DMS79 treated with DMSO at 0.1 percent for 48 hours (cell line): ENCODE results near the gene SPOCK1.

Experiments
- DNase-seq: peaks from one replicate; lab custom pipeline; 2025; lab: John Stamatoyannopoulos, UW

SPOCK1 gene

GRCh38 chr5:137492331-137492730, 6.8 kb downstream of the SPOCK1 start:
- DNase-seq: no peak

GRCh38 chr5:137491121-137491520, 8.0 kb downstream of the SPOCK1 start:
- DNase-seq: no peak

GRCh38 chr5:137490591-137490990, 8.5 kb downstream of the SPOCK1 start:
- no peak for DNase-seq

- DNase-seq: no peak
Measured at GRCh38 chr5:137488974-137489373, 10.2 kb downstream of the SPOCK1 start.

GRCh38 chr5:137488516-137488915, 10.6 kb downstream of the SPOCK1 start:
- DNase-seq: peak; percentile 15

GRCh38 chr5:137487600-137487999, 11.5 kb downstream of the SPOCK1 start:
- DNase-seq: no peak

- no peak for DNase-seq
Measured at GRCh38 chr5:137486707-137487106, 12.4 kb downstream of the SPOCK1 start.

- peak; percentile 54 for DNase-seq
Measured at GRCh38 chr5:137481596-137481995, 17.5 kb downstream of the SPOCK1 start.

GRCh38 chr5:137478043-137478442, 21.1 kb downstream of the SPOCK1 start:
- no peak for DNase-seq

- no peak for DNase-seq
Measured at GRCh38 chr5:137470921-137471220, 28.3 kb downstream of the SPOCK1 start.

GRCh38 chr5:137470111-137470920, 28.8 kb downstream of the SPOCK1 start:
- no peak for DNase-seq

GRCh38 chr5:137466889-137467288, 32.2 kb downstream of the SPOCK1 start:
- DNase-seq: peak; percentile 1

- no peak for DNase-seq
Measured at GRCh38 chr5:137465930-137466329, 33.2 kb downstream of the SPOCK1 start.

- DNase-seq: no peak
Measured at GRCh38 chr5:137462816-137463520, 36.2 kb downstream of the SPOCK1 start.

GRCh38 chr5:137462265-137462590, 36.9 kb downstream of the SPOCK1 start:
- DNase-seq: no peak

- DNase-seq: no peak
Measured at GRCh38 chr5:137461391-137462264, 37.5 kb downstream of the SPOCK1 start.

GRCh38 chr5:137454671-137455070, 44.5 kb downstream of the SPOCK1 start:
- no peak for DNase-seq

GRCh38 chr5:137453483-137454080, 45.5 kb downstream of the SPOCK1 start:
- no peak for DNase-seq

- no peak for DNase-seq
Measured at GRCh38 chr5:137450759-137451158, 48.4 kb downstream of the SPOCK1 start.

GRCh38 chr5:137448868-137449267, 50.3 kb downstream of the SPOCK1 start:
- DNase-seq: no peak

GRCh38 chr5:137446615-137447014, 52.5 kb downstream of the SPOCK1 start:
- no peak for DNase-seq

GRCh38 chr5:137446151-137446550, 53.0 kb downstream of the SPOCK1 start:
- no peak for DNase-seq
